ENCODE data around the gene BLACAT1. TPM values are rescaled to one million over a fixed set of nuclear protein-coding genes. Genes with fewer than 3 reads are reported as not detected.
A peak's percentile ranks its signal among the peaks of the same experiment; 100 is the strongest.

Gene BLACAT1
- total and polyA plus RNA-seq, 9 of the 15 experiments (the other 6 are each of a cell fraction or from before 2014, with no cell fraction given) = 0.10 to 5.9 (median 0.73) TPM

DNA sequence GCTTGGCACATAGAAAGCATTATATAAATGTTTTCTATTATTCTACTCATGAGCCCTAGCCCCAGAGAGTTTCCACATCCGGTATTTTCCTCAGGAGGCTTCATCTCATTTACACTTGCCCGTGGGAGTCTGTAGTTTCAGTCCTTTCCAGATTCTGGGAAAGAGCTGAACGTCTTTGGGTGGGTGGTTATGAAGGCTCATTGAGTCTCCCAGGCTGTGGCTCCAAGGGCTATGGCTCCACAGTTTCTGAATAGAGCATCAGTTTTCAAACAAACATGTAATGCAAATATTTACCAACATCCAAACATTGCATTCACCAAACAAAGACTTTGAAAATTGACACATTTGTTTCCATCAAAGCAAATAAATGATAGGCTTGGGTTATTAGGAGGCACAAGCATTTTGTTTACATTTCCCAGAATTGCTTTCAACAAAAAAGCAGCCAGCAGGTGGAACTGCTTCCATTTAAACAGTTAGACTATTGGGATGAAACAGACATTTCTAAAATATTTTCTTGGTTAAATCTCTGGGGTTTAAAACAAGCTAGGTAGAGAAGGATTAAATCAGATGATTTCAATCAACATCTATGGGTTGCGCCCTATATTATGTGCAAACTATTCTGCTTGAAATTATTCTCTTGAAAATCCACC lies 32.7 kb downstream of the BLACAT1 start:
- DNase-seq (ENCODE audit: extremely low read depth in 1 of 4, low spot score in 3 of 4) (no peak), FAIRE-seq (no peak), ATAC-seq (no peak)
- ChIA-PET POLR2A (no interaction called here), CTCF (ENCODE audit: low intra/inter-chr PET ratio) (interaction anchor here (0.7 to 1.1 kb wide), 3 partner anchors 62 to 1883 kb away, joined by 3 to 5 read pairs (median 4); no protein-coding TSS in a partner anchor)
- no peak overlapping the region for H3K4me3 ChIP-seq
- BruUV-seq (replicated peaks) = no TSS peak
- 0% methylated on average over 4 of the region's 4 CpGs for WGBS (ENCODE audit: insufficient coverage, low coverage, missing lambda C conversion rate)
- peaks cover 38 to 59% of the 10 kb centered on the region in 2 experiments for H3K27me3 ChIP-seq (ENCODE audit: control insufficient read depth in 2 of 2, insufficient read depth in 2 of 2, low read length in 2 of 2)
- no peaks in the 10 kb centered on the region for H3K4me1 ChIP-seq (replicated peaks in 1 of 2; ENCODE audit: control insufficient read depth in 2 of 2, insufficient read depth in 2 of 2, low read length in 2 of 2)
- H2AFZ ChIP-seq (ENCODE audit: low read depth, low read length) = no peak overlapping the region
- no peak overlapping the region for H3K4me2 ChIP-seq (ENCODE audit: insufficient read depth, low read length)
- intact Hi-C loops (cut with micrococcal nuclease) = no loop called here
- TF ChIP-seq, protein P1, sequence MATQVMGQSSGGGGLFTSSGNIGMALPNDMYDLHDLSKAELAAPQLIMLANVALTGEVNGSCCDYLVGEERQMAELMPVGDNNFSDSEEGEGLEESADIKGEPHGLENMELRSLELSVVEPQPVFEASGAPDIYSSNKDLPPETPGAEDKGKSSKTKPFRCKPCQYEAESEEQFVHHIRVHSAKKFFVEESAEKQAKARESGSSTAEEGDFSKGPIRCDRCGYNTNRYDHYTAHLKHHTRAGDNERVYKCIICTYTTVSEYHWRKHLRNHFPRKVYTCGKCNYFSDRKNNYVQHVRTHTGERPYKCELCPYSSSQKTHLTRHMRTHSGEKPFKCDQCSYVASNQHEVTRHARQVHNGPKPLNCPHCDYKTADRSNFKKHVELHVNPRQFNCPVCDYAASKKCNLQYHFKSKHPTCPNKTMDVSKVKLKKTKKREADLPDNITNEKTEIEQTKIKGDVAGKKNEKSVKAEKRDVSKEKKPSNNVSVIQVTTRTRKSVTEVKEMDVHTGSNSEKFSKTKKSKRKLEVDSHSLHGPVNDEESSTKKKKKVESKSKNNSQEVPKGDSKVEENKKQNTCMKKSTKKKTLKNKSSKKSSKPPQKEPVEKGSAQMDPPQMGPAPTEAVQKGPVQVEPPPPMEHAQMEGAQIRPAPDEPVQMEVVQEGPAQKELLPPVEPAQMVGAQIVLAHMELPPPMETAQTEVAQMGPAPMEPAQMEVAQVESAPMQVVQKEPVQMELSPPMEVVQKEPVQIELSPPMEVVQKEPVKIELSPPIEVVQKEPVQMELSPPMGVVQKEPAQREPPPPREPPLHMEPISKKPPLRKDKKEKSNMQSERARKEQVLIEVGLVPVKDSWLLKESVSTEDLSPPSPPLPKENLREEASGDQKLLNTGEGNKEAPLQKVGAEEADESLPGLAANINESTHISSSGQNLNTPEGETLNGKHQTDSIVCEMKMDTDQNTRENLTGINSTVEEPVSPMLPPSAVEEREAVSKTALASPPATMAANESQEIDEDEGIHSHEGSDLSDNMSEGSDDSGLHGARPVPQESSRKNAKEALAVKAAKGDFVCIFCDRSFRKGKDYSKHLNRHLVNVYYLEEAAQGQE (IDR thresholded peaks at IDR 0.05; ENCODE audit: borderline replicate concordance) = peak; percentile 32; the same call in 1 of the 2 replicates
- TF ChIP-seq, protein P1 (CRISPR knock-in tag; IDR thresholded peaks at IDR 0.05; ENCODE audit: low read depth) = no peak
- TF ChIP-seq DPF2 (IDR thresholded peaks at IDR 0.05) (no peak), RAD21 (CRISPR knock-in tag; conservative IDR thresholded peaks at IDR 0.05 in 1 of 2, IDR thresholded peaks at IDR 0.05 in 1 of 2) (peak in 1 of 2 experiments; percentile 58; a peak in 2 of 4 replicates)
- TF ChIP-seq, protein P2, sequence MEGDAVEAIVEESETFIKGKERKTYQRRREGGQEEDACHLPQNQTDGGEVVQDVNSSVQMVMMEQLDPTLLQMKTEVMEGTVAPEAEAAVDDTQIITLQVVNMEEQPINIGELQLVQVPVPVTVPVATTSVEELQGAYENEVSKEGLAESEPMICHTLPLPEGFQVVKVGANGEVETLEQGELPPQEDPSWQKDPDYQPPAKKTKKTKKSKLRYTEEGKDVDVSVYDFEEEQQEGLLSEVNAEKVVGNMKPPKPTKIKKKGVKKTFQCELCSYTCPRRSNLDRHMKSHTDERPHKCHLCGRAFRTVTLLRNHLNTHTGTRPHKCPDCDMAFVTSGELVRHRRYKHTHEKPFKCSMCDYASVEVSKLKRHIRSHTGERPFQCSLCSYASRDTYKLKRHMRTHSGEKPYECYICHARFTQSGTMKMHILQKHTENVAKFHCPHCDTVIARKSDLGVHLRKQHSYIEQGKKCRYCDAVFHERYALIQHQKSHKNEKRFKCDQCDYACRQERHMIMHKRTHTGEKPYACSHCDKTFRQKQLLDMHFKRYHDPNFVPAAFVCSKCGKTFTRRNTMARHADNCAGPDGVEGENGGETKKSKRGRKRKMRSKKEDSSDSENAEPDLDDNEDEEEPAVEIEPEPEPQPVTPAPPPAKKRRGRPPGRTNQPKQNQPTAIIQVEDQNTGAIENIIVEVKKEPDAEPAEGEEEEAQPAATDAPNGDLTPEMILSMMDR (IDR thresholded peaks at IDR 0.05 in 2 of 3, conservative IDR thresholded peaks at IDR 0.05 in 1 of 3; ENCODE audit: insufficient read depth in 2 of 3, low read depth in 1 of 3, low read length in 3 of 3) = peak in 1 of 3 experiments; percentile 31; a peak in 2 of 6 replicates
- no peaks in the 10 kb centered on the region for H4K20me1 ChIP-seq (replicated peaks; ENCODE audit: control insufficient read depth, insufficient read depth, low read length)
- no peaks in the 10 kb centered on the region for H3K9me3 ChIP-seq (replicated peaks; ENCODE audit: control insufficient read depth, insufficient read depth, low read depth, low read length)
- H3K36me3 ChIP-seq (ENCODE audit: control insufficient read depth, insufficient read depth, low read length) = no peaks in the 10 kb centered on the region
- H3K79me2 ChIP-seq (ENCODE audit: control insufficient read depth, insufficient read depth, low read length) = no peaks in the 10 kb centered on the region
- no peaks in the 10 kb centered on the region for H3K9me1 ChIP-seq (ENCODE audit: control insufficient read depth, insufficient read depth, low read length)
- H3K27ac ChIP-seq (ENCODE audit: extremely low read depth, low read depth, low read length) = no peak overlapping the region
- in situ Hi-C loops (cut with MboI) = no loop called here
- H3K9ac ChIP-seq (ENCODE audit: insufficient read depth in 1 of 2, low read depth in 2 of 2, low read length in 2 of 2) = no peak overlapping the region
